A549 treated with dexamethasone at 1 μM for 4 hours (cell line): Measurements from ENCODE around the gene LGALS9. TPM values are rescaled to one million over a fixed set of nuclear protein-coding genes. Genes with fewer than 3 reads are reported as not detected.

Experiments used
- total RNA-seq: library from RNA; stranded (reverse); fragments of 200-300 nt; extraction: Qiagen RNA extraction; gene quantifications from 5 replicates; pipeline ENCODE4 v1.2.3, GENCODE V29; 2022

The LGALS9 gene
- total RNA-seq, result 1.2 to 1.9 TPM (median 1.4 TPM) in 5 replicates

GRCh38 chr17:27630607-27631410 lies at the start of gene LGALS9:
TSS of gene LGALS9 (plus strand) at chr17:27631188. CDS start at chr17:27631266, 78 bp downstream.

Other genes starting within 250 kb of the LGALS9 start
- gene KSR1, start 174.7 kb upstream of the LGALS9 start, total RNA-seq, result 8.2 to 17.6 TPM (median 15.8 TPM) in 5 replicates
- 0.28 to 0.40 TPM (median 0.33 TPM) in 5 replicates for gene NOS2, start 169.3 kb downstream of the LGALS9 start, total RNA-seq